IPS-NIHi11 (cell line): Measurements from ENCODE around the gene ST6GALNAC3.
A peak's percentile ranks its signal among the peaks of the same experiment; 100 is the strongest.
"Not testable (repeated sequence)": the region's sequence is repeated elsewhere in the genome, so short reads cannot be mapped to it uniquely, and the experiment has no call there.

Experiments used
- DNase-seq: peaks from one replicate; pipeline ENCODE4 v3.0.0; 2012; ENCODE audit warnings: mixed read lengths, low spot score

The ST6GALNAC3 gene

GRCh38 chr1:76073481-76073880, 1.1 kb upstream of the ST6GALNAC3 start:
- no peak for DNase-seq

GRCh38 chr1:76075188-76075489, 593 bp downstream of the ST6GALNAC3 start:
- no peak for DNase-seq

- DNase-seq, result no peak
Observed at GRCh38 chr1:76075877-76076276, 1.3 kb downstream of the ST6GALNAC3 start.

- DNase-seq, result no peak
Observed at GRCh38 chr1:76079475-76080227, 5.1 kb downstream of the ST6GALNAC3 start.

GRCh38 chr1:76080552-76081079, 6.1 kb downstream of the ST6GALNAC3 start:
- no peak for DNase-seq

- DNase-seq, result no peak
Observed at GRCh38 chr1:76082062-76082461, 7.5 kb downstream of the ST6GALNAC3 start.

- DNase-seq, result no peak
Observed at GRCh38 chr1:76083189-76083588, 8.6 kb downstream of the ST6GALNAC3 start.

- DNase-seq, result no peak
Observed at GRCh38 chr1:76084029-76084627, 9.6 kb downstream of the ST6GALNAC3 start.

- no peak for DNase-seq
Observed at GRCh38 chr1:76084685-76085084, 10.1 kb downstream of the ST6GALNAC3 start.

- no peak for DNase-seq
Observed at GRCh38 chr1:76086109-76086508, 11.6 kb downstream of the ST6GALNAC3 start.

GRCh38 chr1:76086597-76086996, 12.1 kb downstream of the ST6GALNAC3 start:
- DNase-seq, result no peak

- DNase-seq, result no peak
Observed at GRCh38 chr1:76090283-76091203, 16.0 kb downstream of the ST6GALNAC3 start.

GRCh38 chr1:76092812-76093211, 18.3 kb downstream of the ST6GALNAC3 start:
- no peak for DNase-seq

- DNase-seq, result no peak
Observed at GRCh38 chr1:76093522-76094312, 19.2 kb downstream of the ST6GALNAC3 start.

GRCh38 chr1:76095802-76096201, 21.3 kb downstream of the ST6GALNAC3 start:
- peak; percentile 38 for DNase-seq

GRCh38 chr1:76097064-76097463, 22.5 kb downstream of the ST6GALNAC3 start:
- DNase-seq, result not testable (repeated sequence)

GRCh38 chr1:76098845-76099244, 24.3 kb downstream of the ST6GALNAC3 start:
- no peak for DNase-seq

GRCh38 chr1:76101548-76101947, 27.0 kb downstream of the ST6GALNAC3 start:
- no peak for DNase-seq

GRCh38 chr1:76102046-76102445, 27.5 kb downstream of the ST6GALNAC3 start:
- DNase-seq, result no peak

- DNase-seq, result no peak
Observed at GRCh38 chr1:76103034-76103433, 28.5 kb downstream of the ST6GALNAC3 start.

- no peak for DNase-seq
Observed at GRCh38 chr1:76105372-76105771, 30.8 kb downstream of the ST6GALNAC3 start.

GRCh38 chr1:76106251-76106650, 31.7 kb downstream of the ST6GALNAC3 start:
- no peak for DNase-seq
